ENCODE measurements around the gene ZCCHC4.

Gene ZCCHC4, protein sequence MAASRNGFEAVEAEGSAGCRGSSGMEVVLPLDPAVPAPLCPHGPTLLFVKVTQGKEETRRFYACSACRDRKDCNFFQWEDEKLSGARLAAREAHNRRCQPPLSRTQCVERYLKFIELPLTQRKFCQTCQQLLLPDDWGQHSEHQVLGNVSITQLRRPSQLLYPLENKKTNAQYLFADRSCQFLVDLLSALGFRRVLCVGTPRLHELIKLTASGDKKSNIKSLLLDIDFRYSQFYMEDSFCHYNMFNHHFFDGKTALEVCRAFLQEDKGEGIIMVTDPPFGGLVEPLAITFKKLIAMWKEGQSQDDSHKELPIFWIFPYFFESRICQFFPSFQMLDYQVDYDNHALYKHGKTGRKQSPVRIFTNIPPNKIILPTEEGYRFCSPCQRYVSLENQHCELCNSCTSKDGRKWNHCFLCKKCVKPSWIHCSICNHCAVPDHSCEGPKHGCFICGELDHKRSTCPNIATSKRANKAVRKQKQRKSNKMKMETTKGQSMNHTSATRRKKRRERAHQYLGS
- total RNA-seq: 5.4 to 24.2 (median 19.6) reads per million in 9 experiments

DNA sequence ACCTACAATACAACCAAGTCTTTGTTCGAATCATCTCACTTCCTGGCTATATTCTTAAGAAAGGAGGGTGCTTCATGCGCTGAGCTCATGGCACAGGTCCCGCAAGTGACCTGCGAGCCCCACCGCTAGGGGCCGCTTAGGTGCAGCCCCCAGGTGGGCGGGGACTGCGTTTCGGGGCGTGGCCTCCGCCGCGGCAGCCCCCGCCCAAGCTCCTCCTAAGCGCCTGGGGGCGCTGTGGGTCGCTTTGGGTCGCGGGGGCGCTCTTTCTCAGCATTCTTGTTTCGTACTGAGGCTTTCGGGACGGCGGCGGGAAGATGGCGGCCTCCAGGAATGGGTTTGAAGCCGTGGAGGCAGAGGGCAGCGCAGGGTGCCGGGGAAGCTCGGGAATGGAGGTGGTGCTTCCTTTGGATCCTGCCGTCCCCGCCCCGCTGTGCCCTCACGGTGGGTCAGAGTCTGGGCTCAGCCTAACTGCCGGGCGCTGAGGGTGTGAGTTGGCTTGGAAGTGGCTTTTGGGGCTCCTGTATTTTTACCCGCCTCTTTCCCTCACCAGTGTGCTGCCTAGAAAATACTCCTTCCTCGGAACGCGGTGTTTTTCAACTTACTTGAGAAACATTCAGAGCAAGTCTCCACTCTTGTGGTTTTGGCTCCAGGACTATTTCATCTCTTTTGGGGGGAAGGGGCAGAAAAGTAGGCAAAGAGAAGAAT is at the start of gene ZCCHC4:
TSS of gene ZCCHC4 (plus strand) at position 279 of the 705 bp plus-strand sequence. CDS start at position 315, 36 bp downstream.
- Mint-ChIP-seq H3K9me3 (no peaks in the 10 kb centered on the region), H3K27me3 (peaks cover 14 to 15% of the 10 kb centered on the region in 2 donors), H3K36me3 (ENCODE audit: insufficient read depth) (peaks cover 25% of the 10 kb centered on the region), H3K4me3 (peak within 1 kb of the TSS; percentile 99 to 100), H3K27ac (peak within 1 kb of the TSS; percentile 97 to 98), H3K4me1 (ENCODE audit: low read depth in 2 of 2) (peaks cover 7 to 19% of the 10 kb centered on the region in 2 donors)
- DNase-seq (peak; percentile 83 to 92 (median 91)), ATAC-seq (replicated peaks) (peak; percentile 97)

- Mint-ChIP-seq H3K36me3 (ENCODE audit: insufficient read depth) (peaks cover 45% of the 10 kb centered on the region), H3K4me1 (ENCODE audit: low read depth in 2 of 2) (peaks cover 0 to 2% of the 10 kb centered on the region in 2 donors)
These were observed 40.7 kb upstream of the ZCCHC4 start for GRCh38 chr4:25271866-25272265.

GRCh38 chr4:25280210-25280609 is 32.4 kb upstream of the ZCCHC4 start:
- no peak for DNase-seq
- H3K9me3 Mint-ChIP-seq: no peaks in the 10 kb centered on the region
- H3K36me3 Mint-ChIP-seq (ENCODE audit: insufficient read depth): peaks cover 24% of the 10 kb centered on the region
- ATAC-seq (replicated peaks): no peak
- no peak overlapping the region for H3K27ac Mint-ChIP-seq
- peaks cover 0 to 3% of the 10 kb centered on the region in 2 donors for H3K4me1 Mint-ChIP-seq (ENCODE audit: low read depth in 2 of 2)
- no peaks in the 10 kb centered on the region for H3K27me3 Mint-ChIP-seq
- H3K4me3 Mint-ChIP-seq: no peak overlapping the region

More at GRCh38 chr4:25271866-25272265, 40.7 kb upstream of the ZCCHC4 start:
- no peak overlapping the region for H3K27ac Mint-ChIP-seq
- H3K27me3 Mint-ChIP-seq: no peaks in the 10 kb centered on the region
- DNase-seq (no peak), ATAC-seq (replicated peaks) (no peak)
- H3K9me3 Mint-ChIP-seq: no peaks in the 10 kb centered on the region
- H3K4me3 Mint-ChIP-seq: no peak overlapping the region

DNA sequence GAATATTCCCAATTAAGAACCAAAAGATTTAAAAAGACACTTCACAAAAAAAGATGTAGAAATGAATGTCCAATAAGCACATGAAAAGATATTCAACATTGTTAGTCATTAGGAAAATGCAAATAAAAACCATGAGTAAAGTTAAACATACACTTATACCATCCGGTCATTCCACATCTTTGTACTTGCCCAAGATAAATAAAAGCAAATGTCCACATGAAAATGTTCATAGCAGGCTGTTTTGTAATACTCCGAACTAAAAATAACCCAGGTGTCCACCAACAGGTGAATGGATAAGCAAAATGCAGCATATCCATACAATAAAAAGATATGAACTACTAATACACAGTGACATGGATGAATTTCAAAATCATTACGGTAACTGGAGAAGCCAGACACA is 28.6 kb upstream of the ZCCHC4 start:
- Mint-ChIP-seq H3K36me3 (ENCODE audit: insufficient read depth) (peaks cover 17% of the 10 kb centered on the region), H3K9me3 (peaks cover 5 to 9% of the 10 kb centered on the region in 2 donors), H3K4me3 (no peak overlapping the region), H3K27ac (no peak overlapping the region), H3K27me3 (no peaks in the 10 kb centered on the region), H3K4me1 (ENCODE audit: low read depth in 2 of 2) (peaks cover 0 to 3% of the 10 kb centered on the region in 2 donors)
- DNase-seq (no peak), ATAC-seq (replicated peaks) (no peak)

- Mint-ChIP-seq H3K36me3 (ENCODE audit: insufficient read depth) (peaks cover 12% of the 10 kb centered on the region), H3K4me3 (no peak overlapping the region), H3K27ac (no peak overlapping the region), H3K27me3 (no peaks in the 10 kb centered on the region), H3K4me1 (ENCODE audit: low read depth in 2 of 2) (peaks cover 0 to 3% of the 10 kb centered on the region in 2 donors), H3K9me3 (peaks cover 5 to 9% of the 10 kb centered on the region in 2 donors)
- ATAC-seq (replicated peaks) (no peak), DNase-seq (no peak)
These were observed 28.1 kb upstream of the ZCCHC4 start for GRCh38 chr4:25284466-25284865.

DNA sequence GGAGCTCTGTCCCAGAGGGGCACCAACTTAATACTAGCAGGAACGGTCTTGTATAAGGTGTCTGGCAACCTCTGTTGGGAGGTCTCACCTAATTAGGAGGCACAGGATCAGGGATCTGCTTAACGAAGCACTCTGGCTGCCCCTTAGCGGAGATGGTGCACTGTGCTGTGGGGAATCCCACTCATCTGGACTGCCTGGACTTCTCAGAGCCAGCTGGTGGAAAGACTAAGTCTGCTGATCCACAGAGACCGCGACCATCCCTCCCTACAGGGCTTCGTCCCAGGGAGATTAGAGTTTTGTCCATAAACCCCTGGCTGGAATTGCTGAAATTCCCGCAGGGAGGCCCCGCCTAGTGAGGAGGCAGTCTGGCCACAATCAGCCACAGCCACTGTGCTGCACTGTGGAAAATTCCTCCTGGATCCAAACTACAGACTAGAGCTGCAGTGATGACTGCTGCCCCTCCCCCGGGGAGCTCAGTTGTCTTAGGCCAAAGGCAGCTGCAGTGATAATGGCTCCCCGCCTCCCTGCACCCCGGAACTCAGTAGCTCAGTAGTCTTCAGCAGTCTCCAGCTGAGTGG is 22.0 kb upstream of the ZCCHC4 start:
- Mint-ChIP-seq H3K9me3 (peaks cover 5 to 9% of the 10 kb centered on the region in 2 donors), H3K4me3 (no peak overlapping the region), H3K27ac (no peak overlapping the region), H3K4me1 (ENCODE audit: low read depth in 2 of 2) (no peaks in the 10 kb centered on the region), H3K36me3 (ENCODE audit: insufficient read depth) (peaks cover 2% of the 10 kb centered on the region), H3K27me3 (no peaks in the 10 kb centered on the region)
- no peak for ATAC-seq (replicated peaks)
- DNase-seq: no peak

DNA sequence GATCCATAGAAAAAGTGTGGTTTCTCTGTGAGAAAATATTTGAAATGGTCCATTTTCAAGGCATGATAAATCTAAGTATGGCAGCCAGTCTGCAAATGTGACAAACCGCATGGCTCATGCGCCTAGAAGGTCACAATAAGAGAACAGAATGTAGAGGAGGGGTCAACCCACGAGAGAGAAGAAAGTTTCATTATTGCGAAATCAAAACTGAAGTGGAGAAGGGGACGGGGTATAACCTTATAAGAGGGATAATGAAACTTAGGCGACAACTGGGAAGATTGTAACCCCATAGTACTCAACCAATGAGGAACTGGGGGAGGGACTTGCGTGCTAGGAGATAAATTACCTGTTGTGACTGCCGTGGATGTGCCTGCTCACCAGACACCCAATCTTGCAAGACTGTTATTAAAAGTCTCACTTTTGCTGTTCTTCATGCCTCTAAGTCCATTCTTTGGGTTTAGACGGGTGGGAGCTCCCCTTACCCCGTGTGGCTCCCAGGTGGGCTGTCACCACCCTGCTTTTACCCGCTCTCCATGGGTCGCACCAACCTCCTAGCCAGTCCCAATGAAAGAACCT is 21.3 kb upstream of the ZCCHC4 start:
- H3K4me3 Mint-ChIP-seq: no peak overlapping the region
- H3K36me3 Mint-ChIP-seq (ENCODE audit: insufficient read depth): peaks cover 2% of the 10 kb centered on the region
- ATAC-seq (replicated peaks) (no peak), DNase-seq (no peak)
- H3K27ac Mint-ChIP-seq: no peak overlapping the region
- H3K9me3 Mint-ChIP-seq: peaks cover 5 to 9% of the 10 kb centered on the region in 2 donors
- no peaks in the 10 kb centered on the region for H3K4me1 Mint-ChIP-seq (ENCODE audit: low read depth in 2 of 2)
- no peaks in the 10 kb centered on the region for H3K27me3 Mint-ChIP-seq

- no peaks in the 10 kb centered on the region for H3K9me3 Mint-ChIP-seq
- H3K36me3 Mint-ChIP-seq (ENCODE audit: insufficient read depth): peaks cover 2% of the 10 kb centered on the region
- no peak overlapping the region for H3K27ac Mint-ChIP-seq
- no peak overlapping the region for H3K4me3 Mint-ChIP-seq
- no peaks in the 10 kb centered on the region for H3K4me1 Mint-ChIP-seq (ENCODE audit: low read depth in 2 of 2)
- DNase-seq: no peak
- peaks cover 16 to 36% of the 10 kb centered on the region in 2 donors for H3K27me3 Mint-ChIP-seq
- no peak for ATAC-seq (replicated peaks)
These were observed 14.9 kb upstream of the ZCCHC4 start for GRCh38 chr4:25297528-25298242.

GRCh38 chr4:25299476-25300203 is 12.9 kb upstream of the ZCCHC4 start:
- no peak for DNase-seq
- Mint-ChIP-seq H3K4me1 (ENCODE audit: low read depth in 2 of 2) (no peaks in the 10 kb centered on the region), H3K27me3 (peaks cover 22 to 51% of the 10 kb centered on the region in 2 donors), H3K27ac (no peak overlapping the region), H3K36me3 (ENCODE audit: insufficient read depth) (peaks cover 2% of the 10 kb centered on the region), H3K9me3 (no peaks in the 10 kb centered on the region), H3K4me3 (no peak overlapping the region)
- ATAC-seq (replicated peaks): no peak

- no peak overlapping the region for H3K4me3 Mint-ChIP-seq
- H3K9me3 Mint-ChIP-seq: no peaks in the 10 kb centered on the region
- no peaks in the 10 kb centered on the region for H3K36me3 Mint-ChIP-seq (ENCODE audit: insufficient read depth)
- H3K4me1 Mint-ChIP-seq (ENCODE audit: low read depth in 2 of 2): no peaks in the 10 kb centered on the region
- H3K27me3 Mint-ChIP-seq: peaks cover 34 to 57% of the 10 kb centered on the region in 2 donors
- DNase-seq (no peak), ATAC-seq (replicated peaks) (no peak)
- H3K27ac Mint-ChIP-seq: no peak overlapping the region
These were observed 11.1 kb upstream of the ZCCHC4 start for GRCh38 chr4:25301471-25301870.

DNA sequence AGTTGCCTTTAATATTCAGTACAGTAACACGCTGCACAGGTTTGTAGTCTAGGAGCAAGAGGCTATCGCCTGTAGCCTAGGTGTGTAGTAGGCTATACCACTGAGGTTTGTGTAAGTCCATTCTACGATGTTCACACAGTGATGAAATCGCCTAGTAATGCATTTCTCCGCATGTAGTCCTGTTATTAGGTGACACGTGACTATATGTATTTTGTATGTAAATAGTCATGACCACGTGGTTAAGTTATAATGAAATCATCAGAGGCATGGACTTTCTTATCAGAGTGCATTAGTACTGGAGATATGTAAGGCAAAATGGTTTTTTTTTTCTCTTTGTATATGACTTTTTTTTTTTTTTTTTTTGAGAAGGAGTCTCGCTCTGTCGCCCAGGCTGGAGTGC is 9.9 kb upstream of the ZCCHC4 start:
- no peaks in the 10 kb centered on the region for H3K36me3 Mint-ChIP-seq (ENCODE audit: insufficient read depth)
- no peak overlapping the region for H3K27ac Mint-ChIP-seq
- H3K27me3 Mint-ChIP-seq: peaks cover 46 to 68% of the 10 kb centered on the region in 2 donors
- DNase-seq (no peak), ATAC-seq (replicated peaks) (no peak)
- no peak overlapping the region for H3K4me3 Mint-ChIP-seq
- no peaks in the 10 kb centered on the region for H3K9me3 Mint-ChIP-seq
- H3K4me1 Mint-ChIP-seq (ENCODE audit: low read depth in 2 of 2): no peaks in the 10 kb centered on the region

DNA sequence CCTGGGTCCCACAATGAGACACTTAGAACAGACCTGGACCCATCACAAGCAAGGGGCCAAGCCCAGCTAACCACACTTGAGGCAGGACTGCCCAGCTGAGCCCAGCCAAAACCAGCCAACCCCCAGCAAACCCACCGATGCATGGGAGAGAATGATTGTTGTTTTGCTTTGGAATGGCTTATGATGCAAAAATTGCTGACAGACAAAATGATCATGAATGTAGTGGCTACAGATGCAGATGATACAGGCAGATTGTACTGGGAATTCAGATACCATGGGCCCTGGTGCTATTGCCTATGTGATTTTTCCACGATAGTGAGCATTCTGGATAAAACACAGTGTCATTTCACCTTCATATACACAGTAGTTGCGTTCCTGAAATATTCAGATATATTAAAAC is 9.0 kb upstream of the ZCCHC4 start:
- DNase-seq (no peak), ATAC-seq (replicated peaks) (no peak)
- peaks cover 54 to 68% of the 10 kb centered on the region in 2 donors for H3K27me3 Mint-ChIP-seq
- H3K36me3 Mint-ChIP-seq (ENCODE audit: insufficient read depth): no peaks in the 10 kb centered on the region
- no peaks in the 10 kb centered on the region for H3K4me1 Mint-ChIP-seq (ENCODE audit: low read depth in 2 of 2)
- no peaks in the 10 kb centered on the region for H3K9me3 Mint-ChIP-seq
- no peak overlapping the region for H3K27ac Mint-ChIP-seq
- H3K4me3 Mint-ChIP-seq: no peak overlapping the region

All from effector memory CD8-positive, alpha-beta T cell (primary cell).